RPMI7951 (cell line): Measurements from ENCODE around the gene ZNF345. TPM values are rescaled to one million over a fixed set of nuclear protein-coding genes. Genes with fewer than 3 reads are reported as not detected.

Experiments
- DNase-seq: peaks from one replicate; pipeline ENCODE4 v3.0.0-alpha.2; 2012; ENCODE audit warnings: low read depth
- total RNA-seq: library from RNA; depleted of rRNA; stranded (reverse); fragments of >200 nt; shearing (Covaris generic); gene quantifications from 2 replicates; pipeline ENCODE4 v1.2.3, GENCODE V29; 2014; rRNA removed

The ZNF345 gene
- 2.5 and 3.2 TPM in 2 replicates for total RNA-seq

GRCh38 chr19:36850559-36851442 lies at the start of gene ZNF345:
ZNF345 (plus strand) TSS chr19:36850876; CDS start chr19:36876831, 25,955 bp downstream.
- DNase-seq: peak; percentile 95

- no peak for DNase-seq
Observed at GRCh38 chr19:36805364-36805763, 45.3 kb upstream of the ZNF345 start.

DNA sequence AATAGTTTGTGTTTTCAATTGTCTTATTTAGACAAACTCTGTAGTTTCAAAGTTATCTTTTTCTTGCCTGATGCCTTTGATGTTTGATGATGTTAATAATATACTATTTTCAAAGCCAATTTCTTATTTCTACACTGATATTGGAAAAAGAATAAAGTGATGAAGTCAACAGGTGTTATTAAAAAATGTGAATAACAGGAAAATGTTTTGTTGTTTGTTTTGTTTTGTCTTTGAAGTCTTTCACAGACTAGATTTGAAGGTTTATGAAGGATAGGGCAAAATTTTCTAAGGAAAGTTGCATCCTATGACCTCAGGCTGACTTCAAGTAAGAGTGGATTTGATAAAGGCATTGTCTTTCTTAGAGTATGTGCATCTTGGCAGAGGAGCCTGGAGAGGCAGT lies 43.6 kb upstream of the ZNF345 start:
- no peak for DNase-seq

GRCh38 chr19:36819130-36819630 lies 31.5 kb upstream of the ZNF345 start:
- peak; percentile 6 for DNase-seq

GRCh38 chr19:36821758-36822157 lies 28.9 kb upstream of the ZNF345 start:
- DNase-seq: no peak

DNA sequence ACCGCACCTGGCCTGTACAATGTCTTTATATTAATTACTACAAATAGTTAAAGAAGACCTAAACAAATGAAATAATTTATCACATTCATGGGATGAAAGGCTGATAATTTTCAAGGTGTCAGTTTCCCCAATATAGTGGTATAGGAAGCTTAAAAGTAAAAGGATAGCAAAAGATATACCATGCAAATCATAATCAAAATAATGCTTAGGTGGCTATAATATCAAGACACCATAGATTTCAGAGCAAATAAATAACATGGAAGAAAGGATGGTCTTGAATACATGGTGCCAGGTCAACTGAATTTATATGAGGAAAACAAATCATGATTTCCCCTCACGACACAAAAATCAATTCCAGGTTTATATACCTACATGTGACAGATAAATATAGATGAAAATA lies 17.2 kb upstream of the ZNF345 start:
- DNase-seq: no peak

- no peak for DNase-seq
Observed at GRCh38 chr19:36837176-36837905, 13.3 kb upstream of the ZNF345 start.

DNA sequence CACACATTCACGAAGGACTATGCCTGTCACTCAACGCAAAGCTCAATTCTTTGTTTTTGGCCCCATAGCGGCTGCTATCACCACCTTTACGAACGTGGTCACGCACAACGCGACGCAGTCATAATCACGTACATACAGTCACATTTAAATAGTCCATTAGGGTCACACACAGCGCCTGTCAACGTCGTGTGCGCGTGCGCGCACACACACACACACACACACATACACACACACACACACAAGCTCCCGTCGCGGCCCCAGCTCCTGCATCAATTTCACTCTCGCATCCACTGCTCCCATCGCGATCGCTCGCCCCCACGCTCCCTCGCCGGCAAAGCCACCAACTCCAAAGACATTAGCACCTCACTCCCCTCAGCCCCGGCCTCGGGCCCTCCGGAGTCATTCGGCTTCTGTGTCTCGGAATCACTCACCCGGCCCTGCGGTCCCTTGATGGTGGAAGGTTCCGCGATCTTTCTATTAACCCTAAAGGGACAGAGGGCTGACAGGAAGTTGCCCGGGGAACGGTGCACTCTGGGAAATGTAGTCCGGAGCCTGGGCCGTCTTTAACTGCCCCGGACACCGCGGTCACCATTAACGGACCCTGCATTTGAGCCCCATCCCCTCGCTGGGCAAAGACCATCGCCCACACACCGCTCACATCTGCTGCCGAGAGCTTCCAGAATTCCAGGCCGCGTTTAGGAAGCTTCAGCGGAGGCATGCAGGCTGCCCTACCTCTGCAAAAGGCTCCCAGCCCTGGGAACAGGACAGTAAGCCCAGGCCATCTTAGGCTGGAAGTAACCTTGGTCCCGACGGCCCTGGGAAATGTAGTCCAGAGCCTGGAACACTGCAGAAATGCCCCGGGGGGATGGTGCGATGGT lies 12.5 kb upstream of the ZNF345 start, which contains the start of gene ZNF790:
TSS of gene ZNF790 (minus strand) at position 482 of the 878 bp plus-strand sequence. CDS start 12,768 bp downstream, outside the sequence.
- peak; percentile 93 for DNase-seq

- no peak for DNase-seq
Observed at GRCh38 chr19:36838784-36839324, 11.8 kb upstream of the ZNF345 start.

DNA sequence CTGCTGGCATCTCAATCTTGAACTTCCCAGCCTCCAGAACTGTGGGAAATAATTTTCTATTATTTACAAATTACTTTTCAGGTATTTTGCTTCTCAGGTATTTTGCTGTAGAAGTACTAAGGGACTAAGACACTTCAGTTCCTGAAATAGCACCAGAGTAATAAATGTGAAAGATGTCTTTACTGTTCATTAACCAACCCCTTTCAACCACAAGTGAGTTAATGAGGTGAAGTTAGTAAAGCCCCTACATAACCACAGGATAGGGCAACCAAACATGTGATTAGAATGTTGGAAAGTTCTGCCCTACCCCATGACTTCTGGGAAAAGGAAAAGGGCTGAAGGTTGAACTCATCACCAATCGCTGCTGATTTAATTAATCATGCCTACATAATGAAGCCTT lies 2.7 kb upstream of the ZNF345 start:
- DNase-seq: no peak

DNA sequence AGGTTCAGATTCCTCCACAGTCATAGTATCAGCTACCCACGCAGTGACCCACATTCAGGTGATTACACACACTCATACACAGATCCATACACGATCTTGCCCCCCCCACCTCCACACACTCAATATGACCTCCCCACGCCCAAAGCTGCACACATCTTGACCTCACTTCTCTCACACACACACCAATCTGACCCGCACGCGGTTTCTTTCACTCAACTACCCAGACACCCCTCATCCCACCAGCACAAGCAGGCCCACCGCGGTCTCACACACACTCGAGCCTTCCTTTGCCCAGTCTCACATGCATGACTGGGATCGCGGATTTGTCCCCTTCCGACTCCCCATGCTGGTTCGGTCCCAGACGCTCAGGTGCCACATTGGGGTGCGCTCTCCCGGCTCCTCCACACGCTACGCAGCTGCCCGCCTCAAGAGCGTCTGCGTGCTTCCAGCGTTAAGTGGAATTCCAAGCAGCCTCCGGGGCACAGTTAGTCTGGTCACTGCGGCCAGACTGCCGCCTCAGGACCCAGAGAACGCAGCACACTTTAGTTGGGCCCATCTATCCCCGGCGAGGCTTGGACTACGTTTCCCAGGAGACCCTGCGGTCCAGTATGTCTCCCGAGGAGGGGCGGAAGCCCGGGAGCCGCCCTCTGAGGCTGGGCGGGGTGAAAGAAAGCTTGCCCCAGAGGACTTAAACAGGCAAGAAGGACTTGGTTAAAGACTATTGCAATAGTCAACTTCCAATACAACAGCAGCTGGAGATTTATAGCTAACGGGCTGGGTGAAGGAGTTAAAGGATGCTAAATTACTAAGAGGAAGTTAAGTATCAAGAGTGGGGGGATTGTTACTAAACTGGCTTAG lies 746 bp upstream of the ZNF345 start:
- DNase-seq: peak; percentile 92

- DNase-seq: no peak
Observed at GRCh38 chr19:36851898-36852297, 1.2 kb downstream of the ZNF345 start.

GRCh38 chr19:36876993-36877938 lies 26.6 kb downstream of the ZNF345 start:
- DNase-seq: no peak

GRCh38 chr19:36891768-36892357 lies 41.2 kb downstream of the ZNF345 start:
- DNase-seq: peak; percentile 18

- DNase-seq: no peak
Observed at GRCh38 chr19:36894849-36895383, 44.2 kb downstream of the ZNF345 start.

- no peak for DNase-seq
Observed at GRCh38 chr19:36898422-36898821, 47.7 kb downstream of the ZNF345 start.

DNA sequence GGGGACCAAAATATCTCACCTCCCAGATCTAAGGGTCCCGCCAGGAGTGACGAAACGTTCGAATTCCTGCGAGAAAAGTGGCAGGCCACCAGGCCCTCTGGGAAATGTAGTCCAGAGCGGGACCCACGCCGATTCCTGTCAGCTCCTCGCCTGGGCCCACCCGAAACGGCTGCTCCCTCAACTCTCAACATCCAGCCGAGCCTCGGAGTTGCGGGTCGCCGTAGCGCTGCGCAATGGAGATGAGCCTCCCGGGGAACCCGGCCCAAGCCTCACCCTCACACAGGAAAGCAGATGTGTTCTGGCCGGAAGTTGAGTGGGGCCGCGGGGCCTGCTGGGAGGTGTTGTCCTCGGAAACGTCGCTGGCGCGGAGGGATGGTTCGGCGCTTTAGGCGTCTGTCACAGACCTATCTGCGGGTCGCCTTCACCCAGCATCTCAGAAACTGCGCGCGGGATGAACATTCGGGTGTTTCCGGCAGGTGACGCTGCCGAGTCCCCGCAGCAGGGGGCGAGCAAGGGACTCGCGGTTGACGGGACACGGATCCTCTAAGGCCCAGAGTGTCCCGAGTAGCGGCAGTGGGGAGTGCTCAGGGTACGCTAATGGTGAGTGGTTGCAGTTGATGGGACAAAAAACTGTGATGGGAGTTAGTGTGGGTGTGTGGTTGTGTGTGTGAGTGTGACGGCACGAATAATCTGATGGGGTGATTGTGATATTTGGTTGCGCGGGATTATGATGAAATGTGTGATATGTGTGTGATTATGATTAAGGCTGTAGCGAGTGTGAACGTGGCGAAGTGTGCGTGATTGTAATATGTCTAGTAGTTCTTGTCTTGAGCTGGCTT lies 65.5 kb downstream of the ZNF345 start, which contains the start of the genes ZNF568 and ZNF829:
TSS of gene ZNF568 (plus strand) at position 341 of the 839 bp plus-strand sequence. CDS start 6,439 bp downstream, outside the sequence.
TSS of gene ZNF829 (minus strand) at position 300 of the 839 bp plus-strand sequence. CDS start 1,124 bp downstream, outside the sequence.
- DNase-seq: peak; percentile 91
